Measurements from ENCODE around the gene CCDC194. TPM values are rescaled to one million over a fixed set of nuclear protein-coding genes. Genes with fewer than 3 reads are reported as not detected.

CCDC194 gene
- total and polyA plus RNA-seq, 2 of the 13 experiments (the other 11 are each of a cell fraction or from before 2014, with no cell fraction given), result 0.13 to 0.21 TPM

- TF ChIP-seq UBTF (CRISPR knock-in tag; IDR thresholded peaks at IDR 0.05), result peak; percentile 1; the same call in 1 of the 2 replicates
- no peak for TF ChIP-seq ZNF768 (CRISPR knock-in tag; IDR thresholded peaks at IDR 0.05)
- no peak for TF ChIP-seq ZNF280B (CRISPR knock-in tag; IDR thresholded peaks at IDR 0.05; ENCODE audit: borderline replicate concordance)
- TF ChIP-seq AKAP8 (CRISPR knock-in tag; IDR thresholded peaks at IDR 0.05), result 0 out of 2 replicates have a peak, but pooled peaks have one; percentile 1
- TF ChIP-seq ZNF687 (CRISPR knock-in tag; IDR thresholded peaks at IDR 0.05), result peak; percentile 8; the same call in 1 of the 2 replicates
- TF ChIP-seq SIN3A (IDR thresholded peaks at IDR 0.05; ENCODE audit: borderline replicate concordance, low read depth, low read length), result 0 out of 2 replicates have a peak, but pooled peaks have one; percentile 7
- TF ChIP-seq ZNF460 (CRISPR knock-in tag; IDR thresholded peaks at IDR 0.05; ENCODE audit: borderline replicate concordance), result no peak
- no peak for TF ChIP-seq KLF6 (CRISPR knock-in tag; IDR thresholded peaks at IDR 0.05)
- no peak for TF ChIP-seq ZNF232 (CRISPR knock-in tag; IDR thresholded peaks at IDR 0.05; ENCODE audit: borderline replicate concordance)
- TF ChIP-seq CHD2 (IDR thresholded peaks at IDR 0.05; ENCODE audit: low read depth, low read length), result no peak
- TF ChIP-seq KDM5B (CRISPR knock-in tag; IDR thresholded peaks at IDR 0.05; ENCODE audit: borderline replicate concordance), result peak; percentile 1; the same call in 1 of the 2 replicates
- no peak for TF ChIP-seq ZNF652 (CRISPR knock-in tag; IDR thresholded peaks at IDR 0.05; ENCODE audit: borderline replicate concordance, low read depth)
- no peak for TF ChIP-seq SNAPC4 (CRISPR knock-in tag; IDR thresholded peaks at IDR 0.05)
- no peak for TF ChIP-seq ZNF616 (CRISPR knock-in tag; IDR thresholded peaks at IDR 0.05; ENCODE audit: low read depth)
- TF ChIP-seq MXD4 (CRISPR knock-in tag; IDR thresholded peaks at IDR 0.05), result no peak
Measured at GRCh38 chr19:17391371-17392151, 2.4 kb downstream of the CCDC194 start (continued).
